IMR-90 (cell line): ENCODE results near the gene CADM1. TPM values are rescaled to one million over a fixed set of nuclear protein-coding genes. Genes with fewer than 3 reads are reported as not detected.

Experiments used
- ATAC-seq: fragments of 200-7000 bp; cut with Tn5 transposase; 2 replicates; pipeline ENCODE4 v1.9.1; 2020; ENCODE audit warnings: low read depth, mild to moderate bottlenecking, moderate library complexity
- BruUV-seq: library from RNA; stranded (reverse); fragments of 400-500 nt; replicated peaks from 2 replicates; lab custom pipeline; 2021; lab: Mats Ljungman, UMichigan
- CTCF ChIA-PET: fragments of 300-600 bp; formaldehyde crosslinking; extraction: SDS; loops from one replicate; lab custom pipeline; 2021; ENCODE audit warnings: antibody characterized with exemption; lab: Yijun Ruan, JAX
- POLR2A ChIA-PET: fragments of 300-600 bp; sonication (Branson Sonifier 250); formaldehyde crosslinking; loops from one replicate; lab custom pipeline; 2022; ENCODE audit warnings: antibody characterized with exemption; ENCODE audit not compliant: unreplicated experiment; lab: Charles Lee
- DNase-seq: peaks from one replicate; pipeline ENCODE4 v3.0.0; 2013
- H2AFZ ChIP-seq: replicated peaks from 2 replicates; pipeline ENCODE3; 2013; ENCODE audit warnings: low read length, mild to moderate bottlenecking; ENCODE audit not compliant: poor library complexity
- H2AK5ac ChIP-seq: 2 replicates; pipeline ENCODE4 v1.6.1; 2013; ENCODE audit warnings: low read depth, low read length, inconsistent platforms
- H2AK9ac ChIP-seq: replicated peaks from 2 replicates; pipeline ENCODE3; 2013; ENCODE audit warnings: mild to moderate bottlenecking, low read depth, low read length, moderate library complexity; ENCODE audit not compliant: poor library complexity
- H2BK120ac ChIP-seq: 2 replicates; pipeline ENCODE4 v1.6.1; 2013; ENCODE audit warnings: low read depth, low read length, inconsistent platforms
- H2BK15ac ChIP-seq: 3 replicates; pipeline ENCODE4 v1.6.1; 2013; ENCODE audit warnings: low read depth, low read length, inconsistent platforms
- H2BK20ac ChIP-seq: 2 replicates; pipeline ENCODE4 v1.6.1; 2013; ENCODE audit warnings: low read depth, mild to moderate bottlenecking, inconsistent platforms, low read length, moderate library complexity
- H2BK5ac ChIP-seq: 2 replicates; pipeline ENCODE4 v1.6.1; 2013; ENCODE audit warnings: mild to moderate bottlenecking, low read depth, low read length, inconsistent platforms; ENCODE audit not compliant: poor library complexity, severe bottlenecking
- H3K14ac ChIP-seq: replicated peaks from 2 replicates; pipeline ENCODE4 v1.6.1; 2013; ENCODE audit warnings: low read depth, low read length, inconsistent platforms
- H3K18ac ChIP-seq: 2 replicates; pipeline ENCODE4 v1.6.1; 2013; ENCODE audit warnings: low read depth, low read length, control low read depth
- H3K23ac ChIP-seq: 2 replicates; pipeline ENCODE4 v1.6.1; 2013; ENCODE audit warnings: low read depth, low read length, inconsistent platforms
- H3K27ac ChIP-seq: 2 replicates; pipeline ENCODE4 v1.5.1; 2013; ENCODE audit warnings: mild to moderate bottlenecking, control low read depth, low read length; ENCODE audit not compliant: insufficient read depth
- H3K27me3 ChIP-seq: 2 replicates; pipeline ENCODE4 v1.6.1; 2013; ENCODE audit warnings: low read length; ENCODE audit not compliant: control insufficient read depth, insufficient read depth
- H3K36me3 ChIP-seq: 2 replicates; pipeline ENCODE4 v1.6.1; 2013; ENCODE audit warnings: low read length, mixed read lengths; ENCODE audit not compliant: control insufficient read depth, insufficient read depth
- H3K4ac ChIP-seq: 2 replicates; pipeline ENCODE4 v1.6.1; 2013; ENCODE audit warnings: low read depth, low read length, inconsistent platforms
- H3K4me1 ChIP-seq: 2 replicates; pipeline ENCODE4 v1.6.1; 2013; ENCODE audit warnings: low read length, mixed read lengths; ENCODE audit not compliant: control insufficient read depth, insufficient read depth
- H3K4me2 ChIP-seq: 2 replicates; pipeline ENCODE4 v1.6.1; 2013; ENCODE audit warnings: low read depth, mild to moderate bottlenecking, control low read depth, low read length, moderate library complexity
- H3K4me3 ChIP-seq: 2 replicates; pipeline ENCODE4 v1.5.1; 2013; ENCODE audit warnings: low read depth, mild to moderate bottlenecking, control low read depth, low read length, moderate library complexity; ENCODE audit not compliant: insufficient read depth
- H3K56ac ChIP-seq: 2 replicates; pipeline ENCODE4 v1.6.1; 2013; ENCODE audit warnings: low read length, inconsistent platforms; ENCODE audit not compliant: insufficient read depth; ENCODE audit errors: extremely low read depth
- H3K79me1 ChIP-seq, 2 experiments: 2 replicates each; pipeline ENCODE4 v1.6.1; 2013; ENCODE audit warnings: low read length in 2 of 2, inconsistent platforms in 1 of 2, low read depth in 1 of 2
- H3K9ac ChIP-seq: 2 replicates; pipeline ENCODE4 v1.6.1; 2013; ENCODE audit warnings: low read depth, low read length, control low read depth
- H3K9me1 ChIP-seq: 2 replicates; pipeline ENCODE4 v1.6.1; 2013; ENCODE audit warnings: low read length, inconsistent platforms; ENCODE audit not compliant: insufficient read depth
- H3K9me3 ChIP-seq: 2 replicates; pipeline ENCODE4 v1.6.1; 2013; ENCODE audit warnings: low read length; ENCODE audit not compliant: control insufficient read depth, insufficient read depth
- H4K20me1 ChIP-seq: 2 replicates; pipeline ENCODE4 v1.6.1; 2013; ENCODE audit warnings: low read length, inconsistent platforms; ENCODE audit not compliant: insufficient read depth
- H4K5ac ChIP-seq: 2 replicates; pipeline ENCODE4 v1.6.1; 2013; ENCODE audit warnings: mild to moderate bottlenecking, low read depth, low read length, control low read depth
- H4K8ac ChIP-seq, 2 experiments: 2 replicates each; pipeline ENCODE4 v1.6.1; 2013; ENCODE audit warnings: low read depth in 2 of 2, low read length in 2 of 2, control low read depth in 1 of 2, inconsistent platforms in 1 of 2
- H4K91ac ChIP-seq: 2 replicates; pipeline ENCODE4 v1.6.1; 2013; ENCODE audit warnings: low read depth, low read length, inconsistent platforms; ENCODE audit not compliant: insufficient read depth
- CEBPB ChIP-seq: IDR thresholded peaks from 2 replicates; pipeline ENCODE4 v1.6.1; 2012; ENCODE audit warnings: low read depth, low read length, improper control_type of control experiment
- MAZ ChIP-seq: IDR thresholded peaks from 2 replicates; pipeline ENCODE4 v1.6.1; 2012; ENCODE audit warnings: low read depth, mild to moderate bottlenecking, low read length, improper control_type of control experiment, moderate library complexity, borderline replicate concordance
- MXI1 ChIP-seq: IDR thresholded peaks from 2 replicates; pipeline ENCODE4 v1.6.1; 2012; ENCODE audit warnings: low read depth, mild to moderate bottlenecking, low read length, moderate library complexity, borderline replicate concordance
- SMC3 ChIP-seq: fragments of 150-350 bp; IDR thresholded peaks from 2 replicates; pipeline ENCODE4 v1.6.1; 2016; ENCODE audit warnings: low read depth, mild to moderate bottlenecking, antibody characterized with exemption, low read length, moderate library complexity
- WGBS, 2 experiments: methylation state at CpG; one replicate each; pipeline versions ENCODE4 v1.1.5 to v1.1.7; 2013; ENCODE audit warnings: missing lambda C conversion rate in 2 of 2; ENCODE audit not compliant: insufficient read length in 1 of 2; ENCODE audit errors: extremely low coverage in 2 of 2; 5-methylcytosine and 5-hydroxymethylcytosine counted together
- dilution Hi-C: fragments of 300-500 bp; cut with HindIII; formaldehyde crosslinking; loops from one replicate; pipeline ENCODE4 v1.14.3; 2018; ENCODE audit warnings: low sequenced_read_pairs; ENCODE audit not compliant: unreplicated experiment
- in situ Hi-C: fragments of 300-500 bp; cut with MboI; formaldehyde crosslinking; loops from 3 replicates; pipeline ENCODE4 v1.14.3; 2019; ENCODE audit warnings: low sequenced_read_pairs, inconsistent platforms, mixed read lengths
- intact Hi-C: fragments of 100-400 bp; cut with micrococcal nuclease; formaldehyde crosslinking; loops from 2 replicates; pipeline ENCODE4 v1.10.0; 2022
- polyA plus RNA-seq, 3 experiments: library from polyadenylated mRNA; depleted of rRNA; stranded (reverse); fragments of >200 nt; gene quantifications; 2 replicates each; pipeline ENCODE4 v1.2.3, GENCODE V29; 2012; ENCODE audit warnings: low replicate concordance in 1 of 3
- total RNA-seq: library from RNA; depleted of rRNA; stranded (reverse); fragments of >200 nt; gene quantifications from 2 replicates; pipeline ENCODE4 v1.2.3, GENCODE V29; 2012

The CADM1 gene
- total and polyA plus RNA-seq, 2 of the 4 experiments (the other 2 are of a cell fraction), result 28.8 to 77.1 TPM

GRCh38 chr11:115127790-115128189, 376.4 kb downstream of the CADM1 start:
- Histone ChIP-seq H4K91ac (no peak overlapping the region), H2BK120ac (no peak overlapping the region), H3K56ac (no peak overlapping the region), H3K4me2 (no peak overlapping the region), H3K27me3 (peaks cover 6% of the 10 kb centered on the region; the same call in 1 of the 2 replicates), H3K27ac (no peak overlapping the region), H3K9me3 (no peaks in the 10 kb centered on the region), H4K8ac (no peak overlapping the region), H3K36me3 (no peaks in the 10 kb centered on the region), H2AK5ac (no peak overlapping the region), H2AK9ac (no peak overlapping the region), H4K5ac (no peak overlapping the region), H3K14ac (no peak overlapping the region), H2BK20ac (no peak overlapping the region), H3K4me3 (no peak overlapping the region), H2BK5ac (no peak overlapping the region), H3K18ac (no peak overlapping the region), H3K4me1 (no peaks in the 10 kb centered on the region), H2BK15ac (no peak overlapping the region), H2AFZ (no peak overlapping the region), H3K4ac (no peak overlapping the region), H4K20me1 (no peaks in the 10 kb centered on the region), H3K23ac (no peak overlapping the region), H3K79me1 (no peaks in the 10 kb centered on the region), H3K9me1 (no peaks in the 10 kb centered on the region), H3K9ac (no peak overlapping the region)
- intact Hi-C loops, result no loop called here
- in situ Hi-C loops, result no loop called here
- ATAC-seq, result no peak
- TF ChIP-seq SMC3, result no peak
- no peak for TF ChIP-seq MXI1
- no peak for TF ChIP-seq MAZ
- TF ChIP-seq CEBPB, result no peak
- ChIA-PET CTCF (no interaction called here), POLR2A (no interaction called here)
- dilution Hi-C loops, result no loop called here
- BruUV-seq, result no TSS peak
- no CpG with 5 or more reads among the region's 3 CpGs for WGBS, 2 experiments
- no peak for DNase-seq
